Measurements from ENCODE around the gene C10orf95.

GRCh38 chr10:102413053-102413705 is 38.2 kb downstream of the C10orf95 start:
- TF ChIP-seq, protein P1, sequence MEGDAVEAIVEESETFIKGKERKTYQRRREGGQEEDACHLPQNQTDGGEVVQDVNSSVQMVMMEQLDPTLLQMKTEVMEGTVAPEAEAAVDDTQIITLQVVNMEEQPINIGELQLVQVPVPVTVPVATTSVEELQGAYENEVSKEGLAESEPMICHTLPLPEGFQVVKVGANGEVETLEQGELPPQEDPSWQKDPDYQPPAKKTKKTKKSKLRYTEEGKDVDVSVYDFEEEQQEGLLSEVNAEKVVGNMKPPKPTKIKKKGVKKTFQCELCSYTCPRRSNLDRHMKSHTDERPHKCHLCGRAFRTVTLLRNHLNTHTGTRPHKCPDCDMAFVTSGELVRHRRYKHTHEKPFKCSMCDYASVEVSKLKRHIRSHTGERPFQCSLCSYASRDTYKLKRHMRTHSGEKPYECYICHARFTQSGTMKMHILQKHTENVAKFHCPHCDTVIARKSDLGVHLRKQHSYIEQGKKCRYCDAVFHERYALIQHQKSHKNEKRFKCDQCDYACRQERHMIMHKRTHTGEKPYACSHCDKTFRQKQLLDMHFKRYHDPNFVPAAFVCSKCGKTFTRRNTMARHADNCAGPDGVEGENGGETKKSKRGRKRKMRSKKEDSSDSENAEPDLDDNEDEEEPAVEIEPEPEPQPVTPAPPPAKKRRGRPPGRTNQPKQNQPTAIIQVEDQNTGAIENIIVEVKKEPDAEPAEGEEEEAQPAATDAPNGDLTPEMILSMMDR (IDR thresholded peaks at IDR 0.05): no peak
- TF ChIP-seq POLR2AphosphoS5 (IDR thresholded peaks at IDR 0.05): no peak
- no peak for TF ChIP-seq EP300 (IDR thresholded peaks at IDR 0.05)
- TF ChIP-seq POLR2A (IDR thresholded peaks at IDR 0.05): no peak
